Adrenal gland (tissue), 5 donors: ENCODE data around the gene NEK2.

Source experiments
- CTCF ChIP-seq, 6 experiments: fragments of 450-650 bp in 4 of 6; fragments of 200-600 bp in 2 of 6; sonication (generic) in 1 of 6; IDR thresholded peaks; 1 replicate in 5 of 6; 2 replicates in 1 of 6; pipeline versions ENCODE4 v1.5.1 to v1.8.0; 2016 to 2021; ENCODE audit warnings: antibody characterized with exemption in 6 of 6, mild to moderate bottlenecking in 2 of 6, moderate library complexity in 1 of 6
- POLR2A ChIP-seq, 2 donors: fragments of 450-650 bp; IDR thresholded peaks; one replicate each; pipeline ENCODE4 v1.6.1; 2017; ENCODE audit warnings: antibody characterized with exemption in 2 of 2, mild to moderate bottlenecking in 2 of 2, moderate library complexity in 1 of 2
- donor health status: DM: no; HTN: no; CAD: no.

GRCh38 chr1:211688421-211688820 lies 13.0 kb upstream of the NEK2 start:
- TF ChIP-seq CTCF (IDR thresholded peaks at IDR 0.05) (no peak), POLR2A (IDR thresholded peaks at IDR 0.05) (no peak)
